Measurements from ENCODE around the gene RREB1. TPM values are rescaled to one million over a fixed set of nuclear protein-coding genes. Genes with fewer than 3 reads are reported as not detected.
"Not testable (repeated sequence)": the region's sequence is repeated elsewhere in the genome, so short reads cannot be mapped to it uniquely, and the experiment has no call there.

The RREB1 gene
- total and polyA plus RNA-seq, 2 donors (not counting 3 experiments of a cell fraction or from before 2014, with no cell fraction given) = 3.7 to 33.0 TPM

DNA sequence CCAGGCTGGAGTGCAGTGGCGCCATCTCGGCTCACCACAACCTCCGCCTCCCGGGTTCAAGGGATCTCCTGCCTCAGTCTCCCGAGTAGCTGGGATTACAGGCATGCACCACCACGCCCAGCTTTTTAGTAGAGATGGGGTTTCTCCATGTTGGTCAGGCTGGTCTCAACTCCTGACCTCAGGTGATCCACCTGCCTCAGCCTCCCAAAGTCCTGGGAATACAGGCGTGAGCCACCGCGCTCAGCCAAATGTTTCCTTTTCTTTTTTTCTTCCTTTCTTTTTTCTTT lies 155.7 kb downstream of the RREB1 start:
- DNase-seq (ENCODE audit: low read depth, low spot score); H4K20me1 ChIP-seq (replicated peaks; ENCODE audit: control insufficient read depth, extremely low read depth, insufficient read depth, low read length); H3K4me2 ChIP-seq (ENCODE audit: insufficient read depth, low read length); H3K36me3 ChIP-seq (ENCODE audit: control insufficient read depth in 2 of 2, extremely low read depth in 1 of 2, insufficient read depth in 2 of 2, low read length in 2 of 2); H3K9me1 ChIP-seq (replicated peaks; ENCODE audit: control insufficient read depth, extremely low read depth, insufficient read depth, low read length); intact Hi-C loops (cut with micrococcal nuclease); H2AFZ ChIP-seq (ENCODE audit: low read depth, low read length); H3K27me3 ChIP-seq (ENCODE audit: control insufficient read depth in 2 of 2, insufficient read depth in 2 of 2, low read length in 2 of 2); dilution Hi-C loops (cut with MboI; ENCODE audit: extremely low pct_ligation_motif_present, low sequenced_read_pairs); H3K79me2 ChIP-seq (ENCODE audit: control insufficient read depth, insufficient read depth, low read length); H3K27ac ChIP-seq (ENCODE audit: insufficient read depth, low read depth, low read length); H3K9ac ChIP-seq (replicated peaks; ENCODE audit: extremely low read depth, insufficient read depth, low read length); H3K9me3 ChIP-seq (replicated peaks; ENCODE audit: control insufficient read depth, insufficient read depth, low read length); BruUV-seq (replicated peaks); POLR2A ChIA-PET; FAIRE-seq; H3K4me3 ChIP-seq (replicated peaks in 1 of 3; ENCODE audit: insufficient read depth in 1 of 3, low read depth in 1 of 3, low read length in 3 of 3); CTCF ChIA-PET; H3K4me1 ChIP-seq (ENCODE audit: control insufficient read depth, extremely low read depth, insufficient read depth, low read length): not testable (repeated sequence)

DNA sequence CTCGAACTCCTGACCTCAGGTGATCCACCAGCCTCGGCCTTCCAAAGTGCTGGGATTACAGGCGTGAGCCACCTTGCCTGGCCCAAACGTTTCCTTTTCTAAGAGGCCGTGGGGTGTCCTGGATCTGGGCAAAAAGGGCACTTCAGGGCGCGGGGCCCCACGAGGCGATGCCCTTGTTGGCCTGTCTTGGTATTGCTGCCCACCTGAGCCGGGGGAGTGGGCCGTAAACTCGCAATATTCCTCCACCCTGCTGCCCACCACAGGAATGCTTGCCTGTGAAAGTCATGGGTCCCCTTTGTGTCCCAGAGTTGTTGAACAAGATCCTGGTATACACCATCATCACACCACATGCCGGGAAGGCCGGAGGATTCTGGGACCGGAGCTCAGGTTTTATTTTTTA lies 156.3 kb downstream of the RREB1 start:
- no peaks in the 10 kb centered on the region for H3K79me2 ChIP-seq (ENCODE audit: control insufficient read depth, insufficient read depth, low read length)
- H4K20me1 ChIP-seq (replicated peaks; ENCODE audit: control insufficient read depth, extremely low read depth, insufficient read depth, low read length) = no peaks in the 10 kb centered on the region
- intact Hi-C loops (cut with micrococcal nuclease) = no loop called here
- no peak overlapping the region for H3K4me2 ChIP-seq (ENCODE audit: insufficient read depth, low read length)
- H3K36me3 ChIP-seq (ENCODE audit: control insufficient read depth in 2 of 2, extremely low read depth in 1 of 2, insufficient read depth in 2 of 2, low read length in 2 of 2) = no peaks in the 10 kb centered on the region
- no peak overlapping the region for H3K27ac ChIP-seq (ENCODE audit: insufficient read depth, low read depth, low read length)
- FAIRE-seq (no peak), DNase-seq (ENCODE audit: low read depth, low spot score) (no peak)
- dilution Hi-C loops (cut with MboI; ENCODE audit: extremely low pct_ligation_motif_present, low sequenced_read_pairs) = no loop called here
- H3K4me3 ChIP-seq (replicated peaks in 1 of 3; ENCODE audit: insufficient read depth in 1 of 3, low read depth in 1 of 3, low read length in 3 of 3) = no peak overlapping the region
- BruUV-seq (replicated peaks) = no TSS peak
- CTCF ChIA-PET = interaction anchor here (1.7 kb wide), 1 partner anchor 12 kb away, joined by 14 read pairs; no protein-coding TSS in a partner anchor
- no peaks in the 10 kb centered on the region for H3K9me3 ChIP-seq (replicated peaks; ENCODE audit: control insufficient read depth, insufficient read depth, low read length)
- no peak for TF ChIP-seq POLR2A (IDR thresholded peaks at IDR 0.05; ENCODE audit: low read depth, low read length)
- TF ChIP-seq, protein P1, sequence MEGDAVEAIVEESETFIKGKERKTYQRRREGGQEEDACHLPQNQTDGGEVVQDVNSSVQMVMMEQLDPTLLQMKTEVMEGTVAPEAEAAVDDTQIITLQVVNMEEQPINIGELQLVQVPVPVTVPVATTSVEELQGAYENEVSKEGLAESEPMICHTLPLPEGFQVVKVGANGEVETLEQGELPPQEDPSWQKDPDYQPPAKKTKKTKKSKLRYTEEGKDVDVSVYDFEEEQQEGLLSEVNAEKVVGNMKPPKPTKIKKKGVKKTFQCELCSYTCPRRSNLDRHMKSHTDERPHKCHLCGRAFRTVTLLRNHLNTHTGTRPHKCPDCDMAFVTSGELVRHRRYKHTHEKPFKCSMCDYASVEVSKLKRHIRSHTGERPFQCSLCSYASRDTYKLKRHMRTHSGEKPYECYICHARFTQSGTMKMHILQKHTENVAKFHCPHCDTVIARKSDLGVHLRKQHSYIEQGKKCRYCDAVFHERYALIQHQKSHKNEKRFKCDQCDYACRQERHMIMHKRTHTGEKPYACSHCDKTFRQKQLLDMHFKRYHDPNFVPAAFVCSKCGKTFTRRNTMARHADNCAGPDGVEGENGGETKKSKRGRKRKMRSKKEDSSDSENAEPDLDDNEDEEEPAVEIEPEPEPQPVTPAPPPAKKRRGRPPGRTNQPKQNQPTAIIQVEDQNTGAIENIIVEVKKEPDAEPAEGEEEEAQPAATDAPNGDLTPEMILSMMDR (IDR thresholded peaks at IDR 0.05; ENCODE audit: extremely low read depth in 1 of 2, insufficient read depth in 1 of 2, low read depth in 1 of 2, low read length in 2 of 2) = no peak
- TF ChIP-seq POLR2AphosphoS5 (IDR thresholded peaks at IDR 0.05; ENCODE audit: insufficient read depth, low read depth, low read length) = no peak
- no peak for TF ChIP-seq MYC (IDR thresholded peaks at IDR 0.05; ENCODE audit: low read depth, low read length)
- TF ChIP-seq JUN (IDR thresholded peaks at IDR 0.05; ENCODE audit: borderline replicate concordance, insufficient read depth, insufficient read length, low read depth) = no peak
- TF ChIP-seq, protein P2, sequence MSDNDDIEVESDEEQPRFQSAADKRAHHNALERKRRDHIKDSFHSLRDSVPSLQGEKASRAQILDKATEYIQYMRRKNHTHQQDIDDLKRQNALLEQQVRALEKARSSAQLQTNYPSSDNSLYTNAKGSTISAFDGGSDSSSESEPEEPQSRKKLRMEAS (IDR thresholded peaks at IDR 0.05; ENCODE audit: insufficient read depth, insufficient read length) = no peak
- no peak for TF ChIP-seq FOS (IDR thresholded peaks at IDR 0.05; ENCODE audit: borderline replicate concordance, insufficient read depth, low read length)
- TF ChIP-seq EZH2 (IDR thresholded peaks at IDR 0.05; ENCODE audit: borderline replicate concordance, low read depth, low read length, severe bottlenecking) = no peak
- TF ChIP-seq GATA2 (IDR thresholded peaks at IDR 0.05; ENCODE audit: insufficient read depth, insufficient read length, low read depth, low read length) = no peak
- H3K4me1 ChIP-seq (ENCODE audit: control insufficient read depth, extremely low read depth, insufficient read depth, low read length) = peaks cover 10% of the 10 kb centered on the region
- H2AFZ ChIP-seq (ENCODE audit: low read depth, low read length) = no peak overlapping the region
- POLR2A ChIA-PET = no interaction called here
- H3K9me1 ChIP-seq (replicated peaks; ENCODE audit: control insufficient read depth, extremely low read depth, insufficient read depth, low read length) = no peaks in the 10 kb centered on the region
- H3K9ac ChIP-seq (replicated peaks; ENCODE audit: extremely low read depth, insufficient read depth, low read length) = no peak overlapping the region
- peaks cover 0 to 2% of the 10 kb centered on the region in 2 experiments for H3K27me3 ChIP-seq (ENCODE audit: control insufficient read depth in 2 of 2, insufficient read depth in 2 of 2, low read length in 2 of 2)

Data from endothelial cell of umbilical vein (primary cell).